ENCODE results near the gene TBXA2R.
"Not testable (repeated sequence)": the region's sequence is repeated elsewhere in the genome, so short reads cannot be mapped to it uniquely, and the experiment has no call there.

The TBXA2R gene

DNA sequence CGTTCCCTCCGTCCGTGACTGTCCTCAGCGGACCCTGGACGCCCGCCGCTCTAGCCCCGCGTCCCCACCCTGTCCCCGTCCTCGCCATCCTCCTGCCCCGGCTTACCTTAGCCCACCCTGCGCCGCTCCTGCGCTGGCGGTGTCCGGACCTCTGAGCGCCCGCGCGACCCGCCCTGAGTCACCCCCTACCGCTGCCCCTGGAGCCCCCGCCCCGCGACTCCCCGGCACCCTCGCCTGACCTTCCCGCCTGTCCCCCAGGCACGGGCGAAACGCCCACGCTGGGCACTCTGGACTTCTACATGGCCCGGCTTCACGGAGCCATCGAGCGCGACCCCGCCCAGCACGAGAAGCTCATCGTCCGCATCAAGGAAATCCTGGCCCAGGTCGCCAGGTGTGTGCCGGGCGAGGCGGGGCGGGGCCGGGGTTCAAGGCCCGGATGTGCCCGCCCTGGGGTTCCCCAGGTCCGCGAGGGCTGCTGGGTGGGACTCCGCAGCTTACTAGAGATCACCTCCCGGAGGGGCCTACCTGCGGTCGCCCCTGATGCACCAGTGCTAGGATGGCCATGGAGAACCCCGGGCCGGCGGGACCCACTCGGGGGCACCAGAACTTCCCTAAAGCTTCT lies 28.8 kb downstream of the TBXA2R start:
- no peak for DNase-seq (ENCODE audit: low read depth in 2 of 2)

DNA sequence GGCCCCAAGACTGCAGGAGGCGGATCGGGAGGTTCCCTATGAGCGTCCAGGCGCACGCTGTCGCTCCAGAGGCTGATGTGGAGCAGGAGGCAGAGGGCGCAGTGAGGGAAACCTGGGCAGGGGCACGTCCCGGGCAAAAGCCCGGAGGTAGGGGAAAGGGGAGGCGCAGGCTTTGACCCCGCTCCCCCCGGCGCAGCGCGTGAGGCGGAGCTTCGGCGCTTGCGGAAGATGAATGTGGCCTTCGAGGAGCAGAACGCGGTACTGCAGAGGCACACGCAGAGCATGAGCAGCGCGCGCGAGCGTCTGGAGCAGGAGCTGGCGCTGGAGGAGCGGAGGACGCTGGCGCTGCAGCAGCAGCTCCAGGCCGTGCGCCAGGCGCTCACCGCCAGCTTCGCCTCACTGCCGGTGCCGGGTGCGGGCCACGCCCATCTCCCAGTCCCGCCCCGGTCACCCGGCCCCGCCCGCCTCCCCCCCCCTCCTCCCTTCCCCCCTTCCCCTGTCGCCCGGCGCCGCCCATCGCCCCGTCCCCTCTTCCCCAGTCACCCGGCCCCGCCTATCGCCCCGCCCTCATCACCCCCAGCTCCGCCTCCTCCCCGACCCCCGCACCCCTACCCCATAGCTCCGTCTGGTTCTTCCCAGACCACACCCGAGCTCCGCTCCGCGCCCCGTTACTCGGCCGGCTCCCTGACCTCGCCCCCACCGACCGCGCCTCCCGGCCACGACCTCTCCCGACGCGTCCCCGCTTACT lies 29.8 kb downstream of the TBXA2R start:
- DNase-seq (ENCODE audit: low read depth in 2 of 2): no peak

DNA sequence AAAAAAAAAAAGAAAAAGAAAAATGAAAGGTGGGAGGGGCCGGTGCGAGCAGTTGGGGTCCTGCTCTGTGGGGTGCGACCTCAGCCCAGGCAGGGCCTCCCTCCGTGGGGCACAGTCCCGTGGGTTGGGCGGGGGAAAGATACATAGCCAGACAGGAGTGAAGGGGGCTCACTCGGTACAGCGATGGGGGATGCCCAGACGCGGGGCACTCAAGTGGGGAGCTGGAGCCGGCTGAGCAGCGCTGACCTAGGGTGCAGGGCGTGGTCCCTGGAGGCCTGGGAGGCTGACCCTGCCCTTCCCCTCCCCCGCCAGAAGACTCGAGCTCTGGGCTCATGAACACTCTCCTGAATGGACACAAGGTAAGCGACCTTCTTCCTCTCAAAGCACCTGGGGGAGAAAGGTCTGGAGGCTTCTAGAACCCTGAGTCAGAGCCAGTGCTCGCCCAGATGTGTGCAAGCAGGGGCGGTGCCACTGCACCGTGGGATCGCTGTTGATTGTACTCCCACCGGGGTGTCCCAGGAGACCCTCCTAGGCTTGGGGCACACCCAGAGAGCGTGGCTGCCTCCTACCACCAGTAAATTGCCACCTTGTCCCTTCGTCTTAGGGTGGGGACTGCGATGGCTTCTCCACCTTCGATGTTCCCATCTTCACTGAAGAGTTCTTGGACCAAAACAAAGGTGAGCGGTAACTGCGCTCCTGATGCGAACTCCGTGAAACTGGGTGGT lies 30.6 kb downstream of the TBXA2R start:
- DNase-seq (ENCODE audit: low read depth in 2 of 2): no peak

DNA sequence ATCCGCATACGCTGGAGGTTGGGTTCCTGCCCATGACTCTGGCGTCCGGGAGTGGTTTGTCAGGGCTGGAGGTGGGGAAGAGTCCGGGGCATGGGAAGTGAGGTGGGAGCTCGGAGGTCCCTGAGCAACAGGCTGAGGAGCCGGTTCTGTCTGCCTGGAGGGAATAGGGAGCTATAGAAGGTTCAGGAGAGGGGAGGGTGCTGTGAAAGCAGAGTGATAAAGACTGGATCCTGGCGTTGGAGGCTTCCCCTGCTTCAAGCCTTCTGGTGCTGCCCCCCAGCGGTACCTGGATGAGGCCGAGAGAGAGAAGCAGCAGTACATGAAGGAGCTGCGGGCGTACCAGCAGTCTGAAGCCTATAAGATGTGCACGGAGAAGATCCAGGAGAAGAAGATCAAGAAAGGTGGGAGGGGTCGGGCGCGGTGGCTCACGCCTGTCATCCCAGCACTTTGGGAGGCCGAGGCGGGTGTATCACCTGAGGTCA lies 31.4 kb downstream of the TBXA2R start:
- DNase-seq (ENCODE audit: low read depth in 2 of 2): no peak

DNA sequence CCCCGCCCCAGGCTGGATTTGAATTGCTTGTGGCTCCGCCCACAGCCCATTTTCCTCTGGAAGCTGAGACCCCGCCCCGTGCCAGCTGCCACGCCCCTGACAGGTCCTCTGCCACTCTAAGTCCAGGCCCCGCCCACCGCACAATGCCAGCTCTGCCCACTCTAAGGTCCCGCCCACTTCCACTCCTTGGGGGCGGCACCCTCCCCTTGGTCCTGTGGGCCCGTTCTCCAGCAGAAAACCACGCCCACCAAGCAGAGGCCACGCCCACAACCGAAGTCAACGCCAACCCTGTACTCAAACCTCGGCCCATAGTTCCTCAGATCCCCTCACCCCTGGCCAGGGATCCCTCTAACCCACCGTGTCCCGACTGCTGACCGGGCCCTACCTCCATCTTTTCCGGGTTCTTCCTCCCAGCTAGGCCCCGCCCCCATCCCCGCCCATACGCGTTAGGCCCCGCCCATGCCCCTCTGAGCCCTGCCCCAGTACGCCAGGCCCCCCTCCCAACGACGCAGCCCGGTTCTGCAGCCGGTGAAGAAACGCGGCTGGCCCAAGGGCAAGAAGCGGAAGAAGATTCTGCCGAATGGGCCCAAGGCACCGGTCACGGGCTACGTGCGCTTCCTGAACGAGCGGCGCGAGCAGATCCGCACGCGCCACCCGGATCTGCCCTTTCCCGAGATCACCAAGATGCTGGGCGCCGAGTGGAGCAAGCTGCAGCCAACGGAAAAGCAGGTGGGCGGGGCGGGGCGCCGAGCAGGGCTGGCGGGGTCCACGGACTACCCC lies 32.6 kb downstream of the TBXA2R start:
- peak; percentile 63 to 67 for DNase-seq (ENCODE audit: low read depth in 2 of 2)

DNA sequence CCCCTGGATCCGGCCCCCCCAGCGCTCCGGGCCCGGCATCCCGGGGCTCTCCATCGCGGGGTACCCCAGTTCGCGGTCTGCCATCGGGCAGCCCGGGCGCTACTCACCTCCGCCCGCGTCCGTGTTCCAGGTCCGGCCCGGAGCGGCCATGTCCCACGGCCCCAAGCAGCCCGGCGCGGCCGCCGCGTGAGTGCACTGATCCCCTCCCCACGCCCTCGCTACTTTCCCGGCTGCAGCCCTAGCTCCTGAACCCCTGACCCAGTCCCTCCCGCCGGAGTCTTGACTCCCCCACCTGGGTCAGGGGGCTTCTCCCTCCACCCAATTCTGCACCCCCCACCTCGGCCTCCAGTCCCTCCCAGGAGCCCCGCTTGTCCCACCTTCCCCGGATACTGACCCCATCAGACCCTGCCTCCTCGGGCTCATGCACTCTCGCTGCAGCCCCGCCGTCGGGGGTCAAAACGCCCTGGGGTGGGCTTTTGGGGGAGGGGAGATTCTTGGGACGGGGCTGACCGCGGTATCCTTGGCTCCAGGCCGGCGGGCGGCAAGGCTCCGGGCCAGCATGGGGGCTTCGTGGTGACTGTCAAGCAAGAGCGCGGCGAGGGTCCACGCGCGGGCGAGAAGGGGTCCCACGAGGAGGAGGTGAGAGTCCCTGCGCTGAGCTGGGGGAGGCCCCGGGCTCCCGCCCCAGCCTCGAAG lies 33.4 kb downstream of the TBXA2R start:
- no peak for DNase-seq (ENCODE audit: low read depth in 2 of 2)

DNA sequence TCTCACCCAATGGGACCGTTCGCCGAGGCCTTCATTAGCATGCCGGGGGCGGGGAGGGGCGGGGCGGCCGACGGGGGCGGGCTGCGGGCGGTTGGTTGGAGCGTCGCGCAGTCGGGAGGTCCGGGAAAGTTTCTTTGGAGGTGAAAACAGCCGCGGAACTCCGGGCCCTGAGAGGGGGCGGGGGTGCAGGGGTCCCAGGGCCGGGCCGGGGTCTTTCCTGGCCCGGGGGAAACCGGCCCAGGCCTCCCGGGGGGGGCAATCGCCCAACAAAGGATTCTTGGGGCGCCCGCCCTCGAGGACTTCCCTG lies 33.9 kb downstream of the TBXA2R start, which contains the start of gene HMG20B:
Gene HMG20B, plus strand, starts transcription at position 90 of the 307 bp plus-strand sequence. CDS start 366 bp downstream, outside the sequence.
- DNase-seq (ENCODE audit: low read depth in 2 of 2): no peak

DNA sequence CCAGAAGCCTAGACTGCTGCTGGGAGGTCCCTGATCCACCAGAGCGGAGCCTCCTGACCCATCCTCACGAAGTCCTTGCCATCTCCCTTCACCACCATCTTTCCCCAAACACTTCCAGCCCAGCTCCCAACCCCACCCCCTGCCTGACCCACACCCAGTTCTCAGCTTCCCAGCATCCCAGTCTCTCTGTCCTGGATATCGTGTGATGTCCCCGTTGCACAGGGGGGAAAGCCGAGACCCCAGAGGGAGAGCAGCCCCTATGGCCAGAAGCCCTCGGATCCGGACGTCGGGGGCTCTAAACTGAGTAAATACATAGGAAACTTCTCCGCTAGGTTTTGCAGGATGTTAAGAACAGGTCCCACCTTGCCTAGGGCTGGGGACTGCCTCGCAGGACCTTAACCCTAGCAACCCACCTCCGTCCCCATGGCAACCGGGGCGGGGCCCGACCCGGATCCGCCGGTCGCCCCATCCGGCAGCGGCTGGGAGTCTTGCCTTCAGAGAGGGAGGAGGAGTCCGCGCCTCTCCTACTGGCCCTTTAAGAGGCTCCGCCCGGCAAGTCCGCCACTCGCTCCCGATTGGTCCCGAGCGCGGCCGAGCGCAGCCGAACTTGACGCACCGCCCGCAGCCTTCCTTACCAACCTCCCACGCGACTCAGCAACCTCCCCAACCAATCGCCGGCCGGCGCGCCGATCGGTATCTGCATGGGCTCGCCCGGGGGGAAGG lies 34.4 kb downstream of the TBXA2R start:
- DNase-seq (ENCODE audit: low read depth in 2 of 2): peak; percentile 99 to 100

DNA sequence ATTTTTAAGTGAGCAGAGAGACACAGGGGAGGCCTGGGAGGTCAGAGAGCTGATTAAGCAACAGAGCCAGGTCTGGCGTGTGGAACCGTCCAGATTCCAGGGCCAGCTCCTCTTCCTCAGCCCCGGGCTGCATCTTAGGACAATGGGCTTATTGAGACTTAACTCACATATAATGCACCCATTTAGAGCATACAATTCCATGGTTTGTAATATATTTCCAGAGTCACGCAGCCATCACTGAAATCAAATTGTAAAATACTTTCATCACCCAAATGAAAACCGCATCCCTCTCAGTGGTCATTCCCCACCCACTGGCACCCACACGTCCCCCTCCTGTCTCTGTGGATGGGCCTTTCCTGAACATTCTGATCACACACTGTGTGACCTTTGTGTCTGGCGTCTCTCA lies 36.1 kb downstream of the TBXA2R start:
- DNase-seq (ENCODE audit: low read depth in 2 of 2): no peak

DNA sequence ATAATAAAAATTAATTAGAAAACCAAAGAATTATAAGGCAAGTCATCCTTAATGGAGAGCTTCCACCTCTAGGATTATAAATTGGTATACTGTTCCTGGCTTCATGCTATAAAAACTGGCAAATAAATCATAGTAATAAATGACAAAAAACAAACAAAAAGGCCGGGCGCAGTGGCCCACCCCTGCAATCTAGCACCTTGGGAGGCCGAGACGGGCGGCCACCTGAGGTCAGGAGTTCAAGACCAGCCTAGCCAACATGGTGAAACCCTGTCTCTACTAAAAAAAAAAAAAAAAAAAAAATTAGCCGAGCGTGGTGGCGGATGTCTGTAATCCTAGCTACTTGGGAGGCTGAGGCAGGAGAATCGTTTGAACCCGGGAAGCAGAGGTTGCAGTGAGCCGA lies 36.6 kb downstream of the TBXA2R start:
- DNase-seq (ENCODE audit: low read depth in 2 of 2): not testable (repeated sequence)

DNA sequence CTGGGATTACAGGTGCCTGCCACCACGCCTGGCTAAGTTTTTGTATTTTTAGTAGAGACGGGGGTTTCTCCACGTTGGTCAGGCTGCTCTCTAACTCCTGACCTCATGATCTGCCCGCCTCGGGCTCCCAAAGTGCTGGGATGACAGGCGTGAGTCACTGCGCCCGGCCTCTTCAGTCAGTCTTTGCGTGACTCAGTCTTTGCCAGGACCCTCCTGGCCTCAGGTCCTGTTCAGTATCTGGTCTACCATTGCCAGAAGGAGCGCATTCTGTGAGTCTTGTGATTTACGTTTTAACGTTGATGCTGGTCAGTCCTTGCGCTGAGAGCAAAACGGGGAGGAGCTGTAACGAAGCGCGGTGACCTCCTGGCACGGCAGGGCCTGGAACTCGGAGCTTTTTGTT lies 41.5 kb downstream of the TBXA2R start:
- DNase-seq (ENCODE audit: low read depth in 2 of 2): no peak

DNA sequence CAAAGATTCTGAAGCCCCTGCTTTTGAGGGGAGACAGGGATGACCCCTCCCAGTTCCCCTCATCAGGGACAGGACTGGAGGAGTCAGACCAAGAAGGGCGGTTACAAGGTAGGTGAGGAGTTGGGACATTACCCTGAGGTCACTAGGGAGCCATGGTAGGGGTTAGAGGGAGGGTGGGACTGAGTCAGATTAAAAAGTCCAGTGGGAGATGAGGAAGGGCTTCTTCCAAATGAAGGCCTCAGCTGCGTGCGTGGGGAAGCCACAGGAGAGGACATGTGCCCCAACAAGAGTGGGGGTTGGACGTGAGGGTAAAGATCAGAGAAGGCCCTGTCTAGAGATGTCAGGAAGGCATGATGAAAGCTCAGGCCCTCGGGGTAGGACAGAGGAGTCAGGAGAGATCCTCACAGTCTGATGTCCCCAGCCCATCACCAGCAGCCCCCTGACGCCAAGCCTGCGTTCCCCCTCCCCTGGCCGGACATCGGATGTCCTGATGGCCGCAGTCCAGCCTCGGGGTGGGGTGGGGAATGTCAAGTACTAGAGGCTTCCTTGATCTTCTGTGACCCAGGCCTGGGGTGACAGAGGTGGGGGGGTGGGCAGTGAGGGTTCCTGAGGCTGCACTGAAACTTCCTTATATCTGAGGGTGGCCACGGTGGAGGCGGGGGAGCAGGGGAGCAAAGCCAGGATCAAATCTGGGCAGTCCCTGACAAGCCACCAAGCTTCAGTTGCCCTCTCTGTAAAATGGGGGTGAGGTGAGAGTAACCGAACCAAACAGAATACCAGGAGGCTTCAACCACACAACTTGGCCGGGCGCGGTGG lies 42.8 kb downstream of the TBXA2R start:
- no peak for DNase-seq (ENCODE audit: low read depth in 2 of 2)

DNA sequence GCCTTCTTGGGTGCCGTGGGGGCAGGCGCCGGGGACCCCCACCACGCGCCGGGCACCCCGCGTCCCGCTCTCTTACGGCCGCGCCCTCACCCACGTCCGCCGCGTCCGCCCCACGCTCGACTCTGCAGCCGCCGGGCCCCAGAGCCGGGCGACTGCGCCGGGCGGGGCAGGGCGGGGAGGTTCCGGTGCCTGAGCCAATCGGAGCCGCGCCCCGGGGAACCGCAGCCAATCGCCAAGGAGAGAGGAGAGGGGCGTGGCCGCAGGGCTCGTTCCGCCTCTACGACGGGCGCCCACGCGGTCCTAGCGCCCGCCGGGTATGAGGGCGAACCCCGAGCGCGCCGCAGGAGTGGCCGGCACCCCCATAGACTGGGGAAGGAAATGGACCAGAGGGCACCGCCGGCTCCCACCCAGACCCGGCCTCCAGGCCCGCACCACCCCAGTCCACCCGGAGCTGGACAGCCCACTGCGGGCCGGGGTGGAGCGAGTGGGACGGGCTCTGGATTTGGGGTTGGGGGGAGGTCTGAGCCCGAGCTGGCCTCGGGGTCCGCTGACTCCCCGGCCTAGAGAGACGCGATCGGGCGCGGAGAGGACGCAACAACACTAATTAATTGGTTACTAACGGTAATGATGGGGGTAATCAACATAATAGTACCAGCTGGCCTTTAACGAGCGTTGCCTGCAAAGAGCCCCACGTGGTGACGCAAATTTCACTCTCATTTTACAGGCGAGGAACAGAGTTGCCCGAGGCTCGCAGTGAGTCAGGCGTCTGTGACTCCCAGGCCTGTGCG lies 49.0 kb downstream of the TBXA2R start, which contains the start of gene MFSD12:
Gene MFSD12, minus strand, starts transcription at position 126 of the 788 bp plus-strand sequence. CDS start 183 bp downstream, outside the sequence.
- peak; percentile 87 to 94 for DNase-seq (ENCODE audit: low read depth in 2 of 2)

DNA sequence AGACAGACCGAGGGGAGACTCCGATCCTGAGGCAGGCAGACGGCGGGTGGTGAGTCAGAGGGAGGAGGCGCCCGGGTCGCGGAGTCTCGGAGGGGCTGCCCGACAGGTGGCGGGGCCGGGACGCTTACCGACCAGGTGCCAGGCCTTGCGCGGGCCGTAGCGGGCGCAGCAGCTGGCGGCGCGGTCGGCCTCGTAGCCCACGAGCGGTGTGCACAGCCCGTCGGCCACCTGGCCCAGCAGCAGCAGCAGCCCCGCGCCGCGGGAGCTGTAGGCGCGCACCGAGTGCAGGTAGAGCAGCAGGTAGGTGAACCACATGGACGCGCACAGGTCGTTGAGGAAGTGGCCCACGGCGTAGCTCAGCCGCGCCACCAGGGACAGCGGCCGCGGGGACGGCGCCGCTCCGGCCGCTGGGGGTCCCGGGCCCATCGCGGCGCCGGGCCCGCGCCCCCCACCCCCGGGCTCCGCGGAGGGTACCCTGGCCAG lies 49.7 kb downstream of the TBXA2R start:
- DNase-seq (ENCODE audit: low read depth in 2 of 2): peak; percentile 43 to 69

DNA sequence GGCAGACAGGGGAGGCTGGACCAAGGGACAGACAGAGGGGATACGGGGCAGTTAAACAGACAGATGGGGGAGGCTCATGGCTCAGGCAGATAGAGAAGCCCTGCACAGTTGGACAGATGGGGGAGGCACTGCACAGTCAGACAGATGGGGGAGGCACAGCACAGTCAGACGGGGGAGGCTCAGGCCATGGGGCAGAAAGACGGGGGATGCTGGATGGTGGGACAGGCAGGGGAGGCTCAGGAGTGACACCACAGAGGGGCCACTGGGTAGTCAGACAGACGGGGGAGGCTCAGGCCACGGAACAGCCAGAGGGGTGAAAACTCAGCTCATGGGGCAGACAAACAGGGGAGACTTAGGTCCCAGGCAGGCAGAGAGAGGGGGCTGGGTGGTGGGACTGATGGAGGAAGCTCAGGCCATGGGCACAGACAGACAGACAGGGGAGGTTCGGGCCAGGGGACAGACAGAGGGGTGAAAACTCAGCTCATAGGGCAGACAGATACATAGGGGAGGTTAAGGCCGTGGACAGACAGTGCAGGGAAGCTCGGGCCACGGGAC lies 50.2 kb downstream of the TBXA2R start:
- no peak for DNase-seq (ENCODE audit: low read depth in 2 of 2)

DNA sequence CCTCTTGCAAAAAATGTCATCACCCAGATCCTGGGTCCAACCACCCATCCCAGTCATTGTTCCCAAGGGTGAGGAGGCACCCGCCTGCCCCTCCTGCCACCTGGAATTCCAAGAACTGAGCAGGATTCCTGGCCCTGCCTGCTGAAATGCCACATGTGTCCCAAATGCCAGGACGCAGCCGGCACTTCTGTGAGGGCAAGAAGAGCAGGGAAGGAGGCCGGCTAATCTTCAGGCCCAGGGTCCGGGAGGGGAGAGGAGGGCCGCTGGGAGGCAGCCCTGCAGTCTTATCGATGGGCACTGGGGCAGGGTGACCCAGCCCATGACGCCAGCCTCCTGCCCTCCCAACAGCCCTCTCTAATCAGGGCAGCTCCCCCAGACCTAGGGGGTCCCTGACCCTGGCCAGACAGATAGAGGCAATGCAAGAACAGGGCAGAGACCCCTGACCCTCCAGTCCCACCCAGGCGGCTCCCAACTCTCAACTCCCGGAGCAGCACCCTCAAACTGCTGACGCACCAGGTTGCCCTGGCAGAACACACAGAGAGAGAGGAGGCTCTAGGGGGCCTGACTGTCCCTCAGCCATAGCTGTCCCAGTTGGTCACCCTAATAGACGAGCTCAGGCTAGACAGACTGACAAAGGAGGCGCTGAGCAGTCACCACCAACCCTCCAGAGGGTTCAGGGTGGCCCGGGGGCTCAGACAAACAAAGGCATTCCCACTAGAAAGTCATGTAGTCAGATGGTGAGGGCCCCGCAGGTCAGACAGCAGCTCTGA lies 50.8 kb downstream of the TBXA2R start:
- no peak for DNase-seq (ENCODE audit: low read depth in 2 of 2)

DNA sequence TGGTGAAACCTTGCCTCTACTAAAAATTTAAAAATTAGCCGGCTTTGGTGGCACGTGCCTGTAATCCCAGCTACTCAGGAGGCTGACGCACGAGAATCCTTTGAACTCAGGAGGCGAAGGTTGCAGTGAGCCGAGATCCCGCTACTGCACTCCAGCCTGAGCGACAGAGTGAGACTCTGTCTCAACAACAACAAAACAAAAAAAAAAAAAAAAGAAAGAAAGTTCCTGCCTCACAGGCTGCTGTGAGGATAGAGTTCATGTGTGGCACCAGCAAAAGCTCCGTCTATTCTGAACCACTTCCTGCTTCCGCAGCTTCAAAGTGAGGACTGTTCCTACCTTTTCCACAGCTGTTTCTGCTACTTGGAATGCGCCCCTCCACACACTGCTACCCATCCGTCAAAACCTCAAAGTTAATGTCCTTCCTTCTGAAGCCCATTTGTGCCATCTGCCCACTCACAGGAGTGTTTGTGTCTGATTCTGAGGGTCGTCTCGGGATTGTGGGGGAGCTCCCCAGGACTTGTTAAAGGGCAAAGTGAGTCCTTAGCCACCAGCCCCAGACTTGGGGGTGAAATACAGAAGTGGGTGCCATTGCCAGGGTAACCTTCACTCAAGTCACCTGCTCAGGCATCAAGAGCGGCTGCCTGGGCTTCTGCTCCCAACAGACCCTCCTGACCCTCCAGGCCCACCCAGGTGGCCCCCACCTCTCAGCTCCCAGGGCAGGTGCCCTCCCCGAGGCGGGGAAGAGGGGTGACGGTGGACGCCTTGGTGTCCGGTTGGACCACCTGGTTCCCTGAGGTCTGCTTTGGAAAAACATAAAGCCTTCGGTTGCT lies 52.2 kb downstream of the TBXA2R start:
- no peak for DNase-seq (ENCODE audit: low read depth in 2 of 2)

All from stimulated activated CD8-positive, alpha-beta memory T cell treated with anti-CD3 and anti-CD28 coated beads, Interleukin-7, amount 100 ng/mL, for 4 hours (primary cell).